Stomach (tissue), 4 donors: ENCODE data around the gene PIWIL4.

Source experiments
- CTCF ChIP-seq, 7 experiments: fragments of 450-650 bp in 4 of 7; fragments of 200-600 bp in 3 of 7; sonication (generic) in 3 of 7; IDR thresholded peaks; one replicate each; pipeline ENCODE4 v1.5.1; 2016 to 2019; ENCODE audit warnings: antibody characterized with exemption in 7 of 7, control low read depth in 2 of 7, mild to moderate bottlenecking in 1 of 7
- POLR2A ChIP-seq, 4 donors: fragments of 450-650 bp; IDR thresholded peaks; one replicate each; pipeline ENCODE4 v1.6.1; 2016; ENCODE audit warnings: antibody characterized with exemption in 4 of 4, control low read depth in 2 of 4, mild to moderate bottlenecking in 1 of 4, moderate library complexity in 1 of 4

GRCh38 chr11:94654201-94654600, 87.0 kb downstream of the PIWIL4 start:
- TF ChIP-seq CTCF (IDR thresholded peaks at IDR 0.05) (no peak), POLR2A (IDR thresholded peaks at IDR 0.05) (no peak)
